ENCODE data around the gene SLC13A5. TPM values are rescaled to one million over a fixed set of nuclear protein-coding genes. Genes with fewer than 3 reads are reported as not detected.

Gene SLC13A5
- under 1 TPM in 1 of 4 donors, not detected in 3; 0.25 TPM for total RNA-seq

- no peak for DNase-seq (ENCODE audit: low spot score)
- TF ChIP-seq CTCF (IDR thresholded peaks at IDR 0.05), result no peak
- no peak for ATAC-seq (ENCODE audit: low FRiP score)
Observed at GRCh38 chr17:6713130-6713917, at the start of gene SLC13A5. TSS of gene SLC13A5 (minus strand) at chr17:6713369. CDS start at chr17:6713333, 36 bp downstream.

- DNase-seq (ENCODE audit: low spot score) (no peak), ATAC-seq (ENCODE audit: low FRiP score) (no peak)
- TF ChIP-seq CTCF (IDR thresholded peaks at IDR 0.05), result no peak
Observed at GRCh38 chr17:6761779-6762178, 48.6 kb upstream of the SLC13A5 start.

GRCh38 chr17:6757747-6758146 is 44.6 kb upstream of the SLC13A5 start:
- DNase-seq (ENCODE audit: low spot score) (no peak), ATAC-seq (ENCODE audit: low FRiP score) (no peak)
- no peak for TF ChIP-seq CTCF (IDR thresholded peaks at IDR 0.05)

- DNase-seq (ENCODE audit: low spot score) (no peak), ATAC-seq (ENCODE audit: low FRiP score) (no peak)
- TF ChIP-seq CTCF (IDR thresholded peaks at IDR 0.05), result no peak
Observed at GRCh38 chr17:6756425-6757031, 43.4 kb upstream of the SLC13A5 start.

GRCh38 chr17:6755731-6756184 is 42.6 kb upstream of the SLC13A5 start, which contains the start of gene XAF1:
TSS of gene XAF1 (plus strand) at chr17:6756046. CDS start at chr17:6756079, 33 bp downstream.
- peak; percentile 53 for ATAC-seq (ENCODE audit: low FRiP score)
- DNase-seq (ENCODE audit: low spot score), result no peak
- TF ChIP-seq CTCF (IDR thresholded peaks at IDR 0.05), result no peak

- no peak for DNase-seq (ENCODE audit: low spot score)
- no peak for TF ChIP-seq CTCF (IDR thresholded peaks at IDR 0.05)
- peak; percentile 17 for ATAC-seq (ENCODE audit: low FRiP score)
Observed at GRCh38 chr17:6755281-6755680, 42.1 kb upstream of the SLC13A5 start.
